Measurements from ENCODE around the gene BAD. TPM values are rescaled to one million over a fixed set of nuclear protein-coding genes. Genes with fewer than 3 reads are reported as not detected.

The BAD gene
- polyA plus RNA-seq, 1 experiment = 36.1 TPM

DNA sequence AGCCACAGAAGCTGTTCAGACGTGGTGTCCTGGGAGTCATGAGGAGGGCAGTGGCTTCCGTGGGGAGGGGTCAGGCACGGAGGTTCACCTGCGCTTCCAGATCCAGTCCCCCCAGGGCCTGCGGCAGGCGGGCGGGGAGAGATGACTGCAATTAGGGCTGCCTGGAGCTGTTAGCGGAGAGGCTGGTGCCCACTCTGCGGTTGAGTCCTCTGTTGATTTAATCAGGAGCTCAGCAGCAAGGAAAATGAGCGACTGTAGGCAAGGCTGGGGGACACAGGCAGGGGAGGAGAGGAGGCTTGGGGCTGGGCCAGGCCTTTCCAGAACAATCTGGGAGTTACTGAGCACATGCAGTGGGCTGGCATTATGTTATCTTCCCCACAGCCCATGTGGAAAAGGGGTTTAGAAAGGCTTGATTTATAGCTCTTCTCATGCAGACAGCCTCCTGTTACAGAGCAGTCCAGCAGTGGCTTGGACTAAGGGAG lies 20.1 kb downstream of the BAD start:
- no peak for DNase-seq (ENCODE audit: low read depth, low spot score)
- no peaks in the 10 kb centered on the region for H3K27me3 ChIP-seq (ENCODE audit: control insufficient read depth, insufficient read depth, low read length)
- H3K4me3 ChIP-seq (ENCODE audit: low read depth, low read length) = no peak overlapping the region
- ChIA-PET CTCF (interaction anchor here (1.5 to 2.5 kb wide), 2 partner anchors 14 to 40 kb away, joined by 4 to 12 read pairs; partner anchors contain the start of gene PLCB3), POLR2A (interaction anchor here (0.6 to 1.3 kb wide), 2 partner anchors 12 to 31 kb away, joined by 4 to 11 read pairs; no protein-coding TSS in a partner anchor)
- TF ChIP-seq, protein P1, sequence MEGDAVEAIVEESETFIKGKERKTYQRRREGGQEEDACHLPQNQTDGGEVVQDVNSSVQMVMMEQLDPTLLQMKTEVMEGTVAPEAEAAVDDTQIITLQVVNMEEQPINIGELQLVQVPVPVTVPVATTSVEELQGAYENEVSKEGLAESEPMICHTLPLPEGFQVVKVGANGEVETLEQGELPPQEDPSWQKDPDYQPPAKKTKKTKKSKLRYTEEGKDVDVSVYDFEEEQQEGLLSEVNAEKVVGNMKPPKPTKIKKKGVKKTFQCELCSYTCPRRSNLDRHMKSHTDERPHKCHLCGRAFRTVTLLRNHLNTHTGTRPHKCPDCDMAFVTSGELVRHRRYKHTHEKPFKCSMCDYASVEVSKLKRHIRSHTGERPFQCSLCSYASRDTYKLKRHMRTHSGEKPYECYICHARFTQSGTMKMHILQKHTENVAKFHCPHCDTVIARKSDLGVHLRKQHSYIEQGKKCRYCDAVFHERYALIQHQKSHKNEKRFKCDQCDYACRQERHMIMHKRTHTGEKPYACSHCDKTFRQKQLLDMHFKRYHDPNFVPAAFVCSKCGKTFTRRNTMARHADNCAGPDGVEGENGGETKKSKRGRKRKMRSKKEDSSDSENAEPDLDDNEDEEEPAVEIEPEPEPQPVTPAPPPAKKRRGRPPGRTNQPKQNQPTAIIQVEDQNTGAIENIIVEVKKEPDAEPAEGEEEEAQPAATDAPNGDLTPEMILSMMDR (IDR thresholded peaks at IDR 0.05; ENCODE audit: low read depth, low read length) = no peak
- no peaks in the 10 kb centered on the region; the same call in 1 of the 2 replicates for H3K9me3 ChIP-seq (ENCODE audit: control insufficient read depth, insufficient read depth, low read length)
- H3K27ac ChIP-seq (ENCODE audit: low read depth, low read length) = no peak overlapping the region

DNA sequence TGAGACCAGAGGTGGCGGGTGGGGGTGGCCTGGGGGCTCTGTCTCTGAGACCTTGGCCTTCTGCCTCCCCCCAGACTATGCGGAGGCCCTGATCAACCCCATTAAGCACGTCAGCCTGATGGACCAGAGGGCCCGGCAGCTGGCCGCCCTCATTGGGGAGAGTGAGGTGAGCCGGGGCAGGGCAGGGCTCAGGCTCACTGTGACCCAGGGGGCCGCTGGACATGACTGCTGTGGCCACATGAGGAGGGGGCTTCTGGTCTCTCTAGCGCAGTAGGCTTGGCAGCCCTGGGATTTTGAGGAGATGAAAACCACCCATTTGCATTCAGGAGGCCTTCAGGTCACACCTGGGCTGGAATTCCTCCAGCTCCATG lies 20.5 kb downstream of the BAD start:
- POLR2A ChIA-PET = interaction anchor here (0.6 to 1.3 kb wide), 2 partner anchors 12 to 31 kb away, joined by 4 to 11 read pairs; no protein-coding TSS in a partner anchor
- DNase-seq (ENCODE audit: low read depth, low spot score) = no peak
- TF ChIP-seq, protein P1 (IDR thresholded peaks at IDR 0.05; ENCODE audit: low read depth, low read length) = no peak
- no peaks in the 10 kb centered on the region; the same call in 1 of the 2 replicates for H3K9me3 ChIP-seq (ENCODE audit: control insufficient read depth, insufficient read depth, low read length)
- no peak overlapping the region for H3K4me3 ChIP-seq (ENCODE audit: low read depth, low read length)
- H3K27me3 ChIP-seq (ENCODE audit: control insufficient read depth, insufficient read depth, low read length) = no peaks in the 10 kb centered on the region
- H3K27ac ChIP-seq (ENCODE audit: low read depth, low read length) = no peak overlapping the region
- CTCF ChIA-PET = interaction anchor here (1.5 to 2.5 kb wide), 2 partner anchors 14 to 41 kb away, joined by 4 to 12 read pairs; partner anchors contain the start of gene PLCB3

DNA sequence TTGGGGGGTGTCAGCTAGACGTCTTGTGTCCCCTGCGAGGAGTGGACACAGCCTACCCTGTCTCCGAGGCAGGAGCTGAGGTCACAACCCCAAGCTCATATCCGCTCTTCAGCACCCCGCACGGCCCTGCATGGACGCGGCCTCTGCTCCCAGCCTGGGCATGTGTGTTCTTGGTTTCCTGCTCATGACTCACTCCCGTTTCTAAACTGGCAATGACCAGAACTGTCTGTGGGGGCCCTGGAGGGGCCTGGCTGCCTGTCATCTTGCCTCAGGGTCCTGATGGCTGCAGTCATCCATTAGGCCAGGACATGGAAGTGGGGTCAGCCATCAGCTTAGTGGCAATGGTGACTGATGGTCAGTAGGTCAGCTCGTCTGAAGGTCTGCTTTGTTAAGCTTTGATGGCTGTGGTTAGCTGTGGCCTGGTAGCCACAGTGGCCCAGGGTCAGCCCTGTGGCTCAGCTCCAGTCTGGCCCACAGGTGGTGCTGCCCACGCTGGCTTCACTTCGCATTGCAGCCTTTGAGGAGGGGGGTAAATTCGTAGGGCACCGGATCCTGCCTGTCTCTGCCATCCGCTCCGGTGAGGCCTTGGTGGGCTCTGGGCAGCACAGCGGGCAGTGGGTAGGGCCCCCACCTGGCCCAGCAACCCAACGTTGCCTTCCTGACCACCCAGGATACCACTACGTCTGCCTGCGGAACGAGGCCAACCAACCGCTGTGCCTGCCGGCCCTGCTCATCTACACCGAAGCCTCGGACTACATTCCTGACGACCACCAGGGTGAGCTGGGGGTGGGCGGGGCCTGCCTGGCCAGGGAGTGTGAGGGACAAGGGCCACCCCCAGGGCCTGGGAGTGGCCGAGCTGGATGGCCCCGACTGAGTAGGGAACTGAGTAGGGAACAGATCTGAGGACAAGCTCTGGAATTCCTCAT lies 21.2 kb downstream of the BAD start:
- POLR2A ChIA-PET = interaction anchor here (0.7 to 1.3 kb wide), 2 partner anchors 11 kb away, joined by 8 to 11 read pairs; no protein-coding TSS in a partner anchor
- Histone ChIP-seq H3K9me3 (ENCODE audit: control insufficient read depth, insufficient read depth, low read length) (no peaks in the 10 kb centered on the region; the same call in 1 of the 2 replicates), H3K4me3 (ENCODE audit: low read depth, low read length) (no peak overlapping the region), H3K27ac (ENCODE audit: low read depth, low read length) (peak overlapping the region; percentile 2), H3K27me3 (ENCODE audit: control insufficient read depth, insufficient read depth, low read length) (no peaks in the 10 kb centered on the region)
- TF ChIP-seq, protein P1 (IDR thresholded peaks at IDR 0.05; ENCODE audit: low read depth, low read length) = no peak
- CTCF ChIA-PET = interaction anchor here (1.5 to 2.5 kb wide), 2 partner anchors 13 to 41 kb away, joined by 4 to 12 read pairs; partner anchors contain the start of gene PLCB3
- DNase-seq (ENCODE audit: low read depth, low spot score) = no peak

DNA sequence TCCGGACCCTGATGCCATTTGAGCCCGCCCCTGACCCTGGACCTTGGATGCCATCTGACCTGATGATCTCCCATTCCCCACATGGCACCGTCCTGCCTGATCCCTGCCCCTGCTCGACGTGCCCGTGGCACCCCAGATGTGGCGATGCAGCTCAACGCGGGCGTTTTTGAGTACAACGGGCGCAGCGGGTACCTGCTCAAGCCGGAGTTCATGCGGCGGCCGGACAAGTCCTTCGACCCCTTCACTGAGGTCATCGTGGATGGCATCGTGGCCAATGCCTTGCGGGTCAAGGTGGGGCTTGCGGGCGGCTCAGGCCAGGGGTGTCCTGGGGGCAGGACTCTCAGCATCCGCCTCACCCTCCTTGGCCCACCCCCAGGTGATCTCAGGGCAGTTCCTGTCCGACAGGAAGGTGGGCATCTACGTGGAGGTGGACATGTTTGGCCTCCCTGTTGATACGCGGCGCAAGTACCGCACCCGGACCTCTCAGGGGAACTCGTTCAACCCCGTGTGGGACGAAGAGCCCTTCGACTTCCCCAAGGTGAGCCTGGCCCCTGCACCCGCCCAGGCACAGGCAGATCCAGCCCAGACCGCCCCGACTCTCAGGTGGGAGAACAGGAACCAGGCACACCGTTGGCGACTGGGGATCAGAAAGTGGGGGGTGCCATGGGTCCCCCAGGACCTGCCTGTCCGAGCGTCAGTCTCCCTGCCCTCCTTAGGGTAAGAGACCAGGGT lies 22.0 kb downstream of the BAD start:
- POLR2A ChIA-PET = interaction anchor here (0.7 kb wide), 1 partner anchor 10 kb away, joined by 8 read pairs; no protein-coding TSS in a partner anchor
- CTCF ChIA-PET = interaction anchor here (1.0 to 1.5 kb wide), 2 partner anchors 12 to 42 kb away, joined by 3 to 4 read pairs; partner anchors contain the start of gene PLCB3
- TF ChIP-seq, protein P1 (IDR thresholded peaks at IDR 0.05; ENCODE audit: low read depth, low read length) = no peak
- H3K9me3 ChIP-seq (ENCODE audit: control insufficient read depth, insufficient read depth, low read length) = no peaks in the 10 kb centered on the region; the same call in 1 of the 2 replicates
- H3K4me3 ChIP-seq (ENCODE audit: low read depth, low read length) = no peak overlapping the region
- H3K27me3 ChIP-seq (ENCODE audit: control insufficient read depth, insufficient read depth, low read length) = no peaks in the 10 kb centered on the region
- no peak for DNase-seq (ENCODE audit: low read depth, low spot score)
- H3K27ac ChIP-seq (ENCODE audit: low read depth, low read length) = no peak overlapping the region

All from AG04450 (cell line).